GM23338 (cell line): Measurements from ENCODE around the gene TBL3.

Source experiments
- CTCF ChIP-seq, 2 experiments: fragments of 200-600 bp in 1 of 2; sonication (generic) in 1 of 2; conservative IDR thresholded peaks; 2 replicates each; pipeline versions ENCODE4 v1.5.1 to v1.6.1; 2016 to 2017; ENCODE audit warnings: antibody characterized with exemption in 2 of 2, low read depth in 2 of 2, mild to moderate bottlenecking in 2 of 2, moderate library complexity in 1 of 2
- ETS1 ChIP-seq: IDR thresholded peaks from 2 replicates; pipeline ENCODE4 v1.6.1; 2016; ENCODE audit warnings: antibody characterized with exemption
- EZH2 ChIP-seq: fragments of 200-600 bp; sonication (generic); IDR thresholded peaks from one replicate; pipeline ENCODE4 v1.8.0; 2017; ENCODE audit warnings: antibody characterized with exemption, mild to moderate bottlenecking, low read depth; ENCODE audit not compliant: unreplicated experiment
- EZH2phosphoT487 ChIP-seq: fragments of 200-600 bp; sonication (generic); IDR thresholded peaks from one replicate; pipeline ENCODE4 v1.8.1; 2018; ENCODE audit warnings: antibody characterized with exemption; ENCODE audit not compliant: unreplicated experiment
- POLR2AphosphoS5 ChIP-seq: IDR thresholded peaks from 2 replicates; pipeline ENCODE4 v1.6.1; 2016; ENCODE audit warnings: antibody characterized with exemption, low read depth
- REST ChIP-seq: IDR thresholded peaks from one replicate; pipeline ENCODE4 v1.6.1; 2018; ENCODE audit warnings: antibody characterized with exemption; ENCODE audit not compliant: unreplicated experiment

GRCh38 chr16:1998852-1999801 is 27.3 kb downstream of the TBL3 start:
- TF ChIP-seq CTCF (conservative IDR thresholded peaks at IDR 0.05; ENCODE audit: low read depth in 2 of 2) (no peak), EZH2phosphoT487 (no peak), REST (no peak), POLR2AphosphoS5 (no peak), EZH2 (no peak), ETS1 (no peak)
